GM18511 (cell line): ENCODE results near the gene NR3C1.
A peak's percentile ranks its signal among the peaks of the same experiment; 100 is the strongest.

Experiments
- ATAC-seq: cut with Tn5 transposase; IDR thresholded peaks from one replicate; pipeline ENCODE4 v1.9.1; 2021; ENCODE audit warnings: mild to moderate bottlenecking, moderate library complexity; ENCODE audit not compliant: unreplicated experiment

NR3C1 gene

GRCh38 chr5:143372187-143372829, 31.2 kb downstream of the NR3C1 start:
- no peak for ATAC-seq

GRCh38 chr5:143370440-143370839, 33.0 kb downstream of the NR3C1 start:
- no peak for ATAC-seq

- ATAC-seq: no peak
These were observed 39.4 kb downstream of the NR3C1 start for GRCh38 chr5:143364061-143364460.

GRCh38 chr5:143362664-143363227, 40.7 kb downstream of the NR3C1 start:
- no peak for ATAC-seq

GRCh38 chr5:143361438-143361837, 42.0 kb downstream of the NR3C1 start:
- no peak for ATAC-seq

GRCh38 chr5:143360755-143361154, 42.7 kb downstream of the NR3C1 start:
- ATAC-seq: no peak

- ATAC-seq: no peak
These were observed 43.6 kb downstream of the NR3C1 start for GRCh38 chr5:143359869-143360268.

GRCh38 chr5:143356855-143357583, 46.5 kb downstream of the NR3C1 start:
- ATAC-seq: no peak

- no peak for ATAC-seq
These were observed 47.8 kb downstream of the NR3C1 start for GRCh38 chr5:143355710-143356109.

GRCh38 chr5:143354025-143354424, 49.5 kb downstream of the NR3C1 start:
- no peak for ATAC-seq

- peak; percentile 43 for ATAC-seq
These were observed 50.8 kb downstream of the NR3C1 start for GRCh38 chr5:143352691-143353090.

GRCh38 chr5:143350751-143351602, 52.5 kb downstream of the NR3C1 start:
- no peak for ATAC-seq

- ATAC-seq: no peak
These were observed 53.1 kb downstream of the NR3C1 start for GRCh38 chr5:143350341-143350740.

- no peak for ATAC-seq
These were observed 54.3 kb downstream of the NR3C1 start for GRCh38 chr5:143349177-143349576.

- no peak for ATAC-seq
These were observed 55.7 kb downstream of the NR3C1 start for GRCh38 chr5:143347698-143348344.

- ATAC-seq: no peak
These were observed 56.4 kb downstream of the NR3C1 start for GRCh38 chr5:143347046-143347445.

- no peak for ATAC-seq
These were observed 57.6 kb downstream of the NR3C1 start for GRCh38 chr5:143345671-143346440.

- ATAC-seq: no peak
These were observed 60.4 kb downstream of the NR3C1 start for GRCh38 chr5:143343042-143343441.

GRCh38 chr5:143342607-143343006, 60.9 kb downstream of the NR3C1 start:
- ATAC-seq: no peak
